Transverse colon (tissue), 4 donors: Measurements from ENCODE around the gene GSDMA.

ENCODE experiments used
- EP300 ChIP-seq: sonication (generic); formaldehyde crosslinking; IDR thresholded peaks from one replicate; pipeline ENCODE4 v1.6.1; 2017; ENCODE audit warnings: antibody characterized with exemption, low read depth
- POLR2A ChIP-seq: fragments of 450-650 bp; IDR thresholded peaks from one replicate; pipeline ENCODE4 v1.6.1; 2016; ENCODE audit warnings: antibody characterized with exemption, mild to moderate bottlenecking, moderate library complexity
- POLR2AphosphoS5 ChIP-seq, 3 donors: sonication (generic); formaldehyde crosslinking; IDR thresholded peaks; one replicate each; pipeline ENCODE4 v1.6.1; 2016; ENCODE audit warnings: antibody characterized with exemption in 3 of 3
- TF ChIP-seq, protein P1 (sequence below), 5 experiments: fragments of 200-600 bp in 3 of 5; fragments of 450-650 bp in 2 of 5; sonication (generic) in 3 of 5; IDR thresholded peaks; 1 replicate in 2 of 5; 2 replicates in 3 of 5; pipeline ENCODE4 v1.5.1; 2016 to 2017; ENCODE audit warnings: antibody characterized with exemption in 5 of 5, inconsistent platforms in 3 of 5, mild to moderate bottlenecking in 2 of 5, moderate library complexity in 1 of 5

DNA sequence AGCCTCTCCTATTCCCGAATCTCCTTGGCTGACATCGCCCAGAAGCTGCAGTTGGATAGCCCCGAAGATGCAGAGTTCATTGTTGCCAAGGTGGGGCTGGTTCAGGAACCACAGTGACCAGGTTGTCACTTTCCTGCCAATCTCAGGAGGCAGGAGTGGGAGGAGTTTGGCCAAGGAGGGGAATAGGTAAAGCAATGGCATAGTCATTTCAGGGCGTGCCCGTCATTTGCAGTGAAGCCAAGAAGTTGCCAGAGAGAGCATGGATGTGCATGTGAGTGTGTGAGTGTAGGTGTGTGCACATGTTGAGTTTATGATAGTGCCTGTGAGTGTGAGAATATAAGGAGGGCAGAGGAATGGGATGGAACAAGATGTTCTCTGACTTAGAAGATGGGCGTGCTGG lies 32.6 kb downstream of the GSDMA start:
- TF ChIP-seq, protein P1, sequence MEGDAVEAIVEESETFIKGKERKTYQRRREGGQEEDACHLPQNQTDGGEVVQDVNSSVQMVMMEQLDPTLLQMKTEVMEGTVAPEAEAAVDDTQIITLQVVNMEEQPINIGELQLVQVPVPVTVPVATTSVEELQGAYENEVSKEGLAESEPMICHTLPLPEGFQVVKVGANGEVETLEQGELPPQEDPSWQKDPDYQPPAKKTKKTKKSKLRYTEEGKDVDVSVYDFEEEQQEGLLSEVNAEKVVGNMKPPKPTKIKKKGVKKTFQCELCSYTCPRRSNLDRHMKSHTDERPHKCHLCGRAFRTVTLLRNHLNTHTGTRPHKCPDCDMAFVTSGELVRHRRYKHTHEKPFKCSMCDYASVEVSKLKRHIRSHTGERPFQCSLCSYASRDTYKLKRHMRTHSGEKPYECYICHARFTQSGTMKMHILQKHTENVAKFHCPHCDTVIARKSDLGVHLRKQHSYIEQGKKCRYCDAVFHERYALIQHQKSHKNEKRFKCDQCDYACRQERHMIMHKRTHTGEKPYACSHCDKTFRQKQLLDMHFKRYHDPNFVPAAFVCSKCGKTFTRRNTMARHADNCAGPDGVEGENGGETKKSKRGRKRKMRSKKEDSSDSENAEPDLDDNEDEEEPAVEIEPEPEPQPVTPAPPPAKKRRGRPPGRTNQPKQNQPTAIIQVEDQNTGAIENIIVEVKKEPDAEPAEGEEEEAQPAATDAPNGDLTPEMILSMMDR (IDR thresholded peaks at IDR 0.05) = no peak
- TF ChIP-seq POLR2AphosphoS5 (IDR thresholded peaks at IDR 0.05) = peak in 2 of 3 donors; percentile 43 to 51
- no peak for TF ChIP-seq POLR2A
- no peak for TF ChIP-seq EP300
